Mesenchymal stem cell (in vitro differentiated cells and primary cell): ENCODE data around the gene MTCL1.

ENCODE experiments used
- DNase-seq: peaks from one replicate; pipeline ENCODE4 v3.0.0-alpha.2; 2013
- H2AFZ ChIP-seq: one replicate; pipeline ENCODE4 v1.6.1; 2013; ENCODE audit warnings: low read depth, mild to moderate bottlenecking, control low read depth, inconsistent platforms, low read length, moderate library complexity
- H2AK5ac ChIP-seq: 2 replicates; pipeline ENCODE4 v1.6.1; 2013; ENCODE audit warnings: low read length, moderate library complexity, mild to moderate bottlenecking, inconsistent platforms; ENCODE audit not compliant: severe bottlenecking
- H2BK120ac ChIP-seq: one replicate; pipeline ENCODE4 v1.6.1; 2013; ENCODE audit warnings: low read depth, mild to moderate bottlenecking, inconsistent platforms, low read length, moderate library complexity
- H2BK12ac ChIP-seq, 2 experiments: one replicate each; pipeline ENCODE4 v1.6.1; 2013; ENCODE audit warnings: inconsistent platforms in 2 of 2, low read length in 2 of 2, mild to moderate bottlenecking in 2 of 2, moderate library complexity in 2 of 2, control low read depth in 1 of 2
- H2BK15ac ChIP-seq: one replicate; pipeline ENCODE4 v1.6.1; 2013; ENCODE audit warnings: mild to moderate bottlenecking, low read depth, inconsistent platforms; ENCODE audit not compliant: poor library complexity, severe bottlenecking
- H2BK5ac ChIP-seq: 2 replicates; pipeline ENCODE4 v1.6.1; 2013; ENCODE audit warnings: low read depth, mild to moderate bottlenecking, low read length, control low read depth, inconsistent platforms; ENCODE audit not compliant: poor library complexity, severe bottlenecking
- H3K14ac ChIP-seq, 2 experiments: one replicate each; pipeline ENCODE4 v1.6.1; 2013; ENCODE audit warnings: inconsistent platforms in 2 of 2, low read length in 2 of 2, control low read depth in 1 of 2, mild to moderate bottlenecking in 1 of 2, moderate library complexity in 1 of 2
- H3K18ac ChIP-seq, 2 experiments: one replicate each; pipeline ENCODE4 v1.6.1; 2013; ENCODE audit warnings: inconsistent platforms in 2 of 2, low read length in 2 of 2, control low read depth in 1 of 2, low read depth in 1 of 2, mild to moderate bottlenecking in 1 of 2
- H3K23ac ChIP-seq, 2 experiments: one replicate each; pipeline ENCODE4 v1.6.1; 2013; ENCODE audit warnings: inconsistent platforms in 2 of 2, low read length in 2 of 2, mild to moderate bottlenecking in 2 of 2, moderate library complexity in 2 of 2, control low read depth in 1 of 2
- H3K27ac ChIP-seq: 2 replicates; pipeline ENCODE4 v1.5.1; 2013; ENCODE audit warnings: mild to moderate bottlenecking, moderate library complexity, low read length, control low read depth, inconsistent platforms; ENCODE audit not compliant: poor library complexity, severe bottlenecking
- H3K27me3 ChIP-seq, 2 experiments: 2 replicates each; pipeline versions ENCODE4 v1.6.1 to v1.7.0; 2013; ENCODE audit warnings: low read length in 2 of 2, mild to moderate bottlenecking in 2 of 2, moderate library complexity in 2 of 2, control low read depth in 1 of 2, inconsistent platforms in 1 of 2; ENCODE audit not compliant: control insufficient read depth in 1 of 2, insufficient read depth in 1 of 2
- H3K36me3 ChIP-seq, 2 experiments: 2 replicates each; pipeline versions ENCODE4 v1.6.1 to v1.7.0; 2013; ENCODE audit warnings: low read length in 2 of 2, control low read depth in 1 of 2, inconsistent platforms in 1 of 2, low read depth in 1 of 2, mild to moderate bottlenecking in 1 of 2; ENCODE audit not compliant: insufficient read depth in 2 of 2, control insufficient read depth in 1 of 2
- H3K4ac ChIP-seq, 2 experiments: one replicate each; pipeline ENCODE4 v1.6.1; 2013; ENCODE audit warnings: inconsistent platforms in 2 of 2, low read length in 2 of 2, mild to moderate bottlenecking in 2 of 2, moderate library complexity in 2 of 2, control low read depth in 1 of 2, low read depth in 1 of 2
- H3K4me1 ChIP-seq: 2 replicates; pipeline ENCODE4 v1.6.1; 2013; ENCODE audit warnings: low read depth, low read length, control low read depth; ENCODE audit not compliant: control insufficient read depth, insufficient read depth
- H3K4me2 ChIP-seq: 2 replicates; pipeline ENCODE4 v1.6.1; 2013; ENCODE audit warnings: low read length, mild to moderate bottlenecking, inconsistent platforms; ENCODE audit not compliant: poor library complexity, severe bottlenecking
- H3K4me3 ChIP-seq, 2 experiments: 2 replicates each; pipeline versions ENCODE4 v1.5.1 to v1.7.0; 2013; ENCODE audit warnings: low read length in 2 of 2, mild to moderate bottlenecking in 2 of 2, control low read depth in 1 of 2, low read depth in 1 of 2; ENCODE audit not compliant: insufficient read depth in 1 of 2
- H3K79me1 ChIP-seq: replicated peaks from 2 replicates; pipeline ENCODE4 v1.6.1; 2013; ENCODE audit warnings: mild to moderate bottlenecking, control low read depth, low read length, inconsistent platforms; ENCODE audit not compliant: poor library complexity, severe bottlenecking
- H3K9ac ChIP-seq: 2 replicates; pipeline ENCODE4 v1.7.0; 2013; ENCODE audit warnings: mild to moderate bottlenecking, low read length, moderate library complexity
- H3K9me3 ChIP-seq: 2 replicates; pipeline ENCODE4 v1.7.0; 2013; ENCODE audit warnings: mild to moderate bottlenecking, low read length; ENCODE audit not compliant: control insufficient read depth
- H4K8ac ChIP-seq: one replicate; pipeline ENCODE4 v1.6.1; 2013; ENCODE audit warnings: inconsistent platforms, mild to moderate bottlenecking, low read length, moderate library complexity
- H4K91ac ChIP-seq: one replicate; pipeline ENCODE4 v1.6.1; 2013; ENCODE audit warnings: mild to moderate bottlenecking, low read length, inconsistent platforms
- WGBS: methylation state at CpG from one replicate; pipeline ENCODE4 v1.1.7; 2013; ENCODE audit warnings: mixed read lengths; 5-methylcytosine and 5-hydroxymethylcytosine counted together

The MTCL1 gene

DNA sequence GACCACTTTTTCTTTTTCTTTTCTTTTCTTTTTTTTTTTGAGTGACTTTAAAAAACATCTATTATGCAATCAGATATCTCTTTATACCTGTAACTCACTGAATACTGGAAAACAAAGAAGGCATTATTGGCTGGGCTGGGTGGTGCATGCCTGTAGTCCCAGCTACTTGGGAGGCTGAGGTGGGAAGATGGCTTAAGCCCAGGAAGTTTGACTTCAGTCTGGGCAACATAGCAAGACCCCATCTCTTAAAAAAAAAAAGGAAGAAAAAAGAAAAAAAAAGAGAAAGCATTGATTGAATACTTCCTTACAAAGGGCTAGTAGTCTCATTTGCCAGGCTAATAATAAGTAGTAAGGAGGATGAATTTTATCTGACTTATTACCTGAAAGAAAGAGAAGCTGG lies 2.7 kb upstream of the MTCL1 start:
- no peak for DNase-seq
- Histone ChIP-seq H4K91ac (no peak overlapping the region), H2BK12ac (no peak overlapping the region), H2BK120ac (no peak overlapping the region), H3K9ac (peak overlapping the region; percentile 85), H3K14ac (no peak overlapping the region), H3K4ac (no peak overlapping the region), H3K4me1 (peaks cover 30% of the 10 kb centered on the region), H3K27ac (no peak overlapping the region), H4K8ac (no peak overlapping the region), H2AK5ac (no peak overlapping the region), H3K4me3 (peak overlapping the region in 1 of 2 experiments; percentile 32), H2BK5ac (no peak overlapping the region), H2AFZ (no peak overlapping the region), H3K23ac (no peak overlapping the region), H2BK15ac (no peak overlapping the region), H3K18ac (no peak overlapping the region), H3K4me2 (no peak overlapping the region), H3K79me1 (peaks cover 9% of the 10 kb centered on the region), H3K36me3 (peaks cover under 1 to 20% of the 10 kb centered on the region in 2 experiments), H3K9me3 (no peaks in the 10 kb centered on the region), H3K27me3 (no peaks in the 10 kb centered on the region)

DNA sequence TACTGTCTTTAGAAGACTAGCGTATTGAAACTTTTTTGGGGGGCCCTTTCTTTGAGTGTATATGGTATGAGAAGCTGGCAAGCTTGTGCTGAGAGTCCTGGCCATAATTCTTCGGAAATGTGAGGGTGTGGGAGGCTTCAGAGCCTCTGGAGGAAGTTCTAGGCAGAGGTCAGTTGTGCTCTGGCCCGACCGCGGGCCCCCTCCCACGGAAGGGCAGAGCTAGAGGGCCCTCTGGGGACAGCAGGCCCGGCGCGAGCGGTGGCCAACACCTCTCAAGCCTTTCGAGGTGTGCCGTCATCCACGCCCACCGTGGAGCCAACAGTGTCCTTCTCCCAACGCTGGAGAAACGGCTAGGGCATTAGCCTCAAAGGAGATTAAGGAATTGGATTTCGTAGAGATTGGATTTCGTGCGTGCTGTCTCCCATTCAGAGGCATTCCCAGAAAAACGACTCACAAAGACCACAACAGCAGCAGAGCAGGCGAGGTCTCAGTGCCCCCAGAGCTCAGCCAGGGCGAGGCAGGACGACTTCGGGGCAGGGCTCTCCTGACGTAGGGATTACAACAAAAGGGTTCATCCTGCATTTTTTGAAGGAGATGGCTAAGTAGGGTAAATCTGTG lies 2.2 kb upstream of the MTCL1 start:
- peaks cover 9% of the 10 kb centered on the region for H3K79me1 ChIP-seq
- peak overlapping the region in 1 of 2 experiments; percentile 91 for H2BK12ac ChIP-seq
- H2BK15ac ChIP-seq = no peak overlapping the region
- peak overlapping the region; percentile 85 for H3K9ac ChIP-seq
- H3K9me3 ChIP-seq = no peaks in the 10 kb centered on the region
- no peaks in the 10 kb centered on the region for H3K27me3 ChIP-seq
- H3K4ac ChIP-seq = peak overlapping the region in 1 of 2 experiments; percentile 84
- H3K27ac ChIP-seq = peak overlapping the region; percentile 97
- H3K4me2 ChIP-seq = no peak overlapping the region
- H3K4me3 ChIP-seq = peak overlapping the region in 1 of 2 experiments; percentile 32
- H2AK5ac ChIP-seq = peak overlapping the region; percentile 89
- 80% methylated on average over 25 of the region's 25 CpGs for WGBS
- H2BK5ac ChIP-seq = peak overlapping the region; percentile 75
- no peak overlapping the region for H2BK120ac ChIP-seq
- peaks cover 6 to 20% of the 10 kb centered on the region in 2 experiments for H3K36me3 ChIP-seq
- no peak overlapping the region for H4K8ac ChIP-seq
- no peak overlapping the region for H3K14ac ChIP-seq
- peaks cover 30% of the 10 kb centered on the region for H3K4me1 ChIP-seq
- peak overlapping the region; percentile 76 for H4K91ac ChIP-seq
- DNase-seq = no peak
- H3K23ac ChIP-seq = no peak overlapping the region
- no peak overlapping the region for H2AFZ ChIP-seq
- peak overlapping the region; percentile 4 to 59 for H3K18ac ChIP-seq

DNA sequence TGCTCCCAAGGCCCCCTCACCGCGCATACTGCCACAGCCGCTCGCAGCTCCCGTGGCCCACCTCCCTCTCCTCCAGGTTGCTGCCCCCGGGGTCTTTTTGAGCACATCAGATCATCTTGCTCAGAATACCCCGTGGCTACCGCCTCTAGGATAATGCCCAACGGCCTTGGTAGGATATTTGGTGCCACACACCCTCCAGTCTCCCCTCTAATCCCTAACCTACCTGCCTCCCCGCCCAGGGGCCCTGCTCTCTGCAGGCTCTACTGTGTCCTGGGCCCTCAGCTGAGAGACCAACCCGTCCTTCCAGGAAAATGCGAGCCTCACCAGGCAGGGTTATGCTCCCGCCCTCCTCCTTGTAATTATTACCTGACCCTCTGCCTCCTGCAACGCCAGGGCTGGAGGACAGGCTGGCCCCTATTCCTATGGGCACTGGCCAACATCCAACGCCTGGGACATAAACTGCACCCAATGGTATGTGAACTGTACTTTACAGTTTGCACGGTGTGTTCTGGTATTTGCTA lies 1.5 kb upstream of the MTCL1 start:
- peak overlapping the region; percentile 70 to 82 for H2BK12ac ChIP-seq
- H3K4me3 ChIP-seq = peak overlapping the region in 1 of 2 experiments; percentile 82
- no peak overlapping the region for H2AFZ ChIP-seq
- peaks cover 28% of the 10 kb centered on the region for H3K4me1 ChIP-seq
- no peaks in the 10 kb centered on the region for H3K27me3 ChIP-seq
- H2BK15ac ChIP-seq = no peak overlapping the region
- H3K79me1 ChIP-seq = peaks cover 9% of the 10 kb centered on the region
- H3K9ac ChIP-seq = peak overlapping the region; percentile 85
- H2AK5ac ChIP-seq = peak overlapping the region; percentile 89
- H3K23ac ChIP-seq = no peak overlapping the region
- peak overlapping the region; percentile 75 for H2BK5ac ChIP-seq
- H3K4ac ChIP-seq = peak overlapping the region; percentile 29 to 64
- no peak overlapping the region for H3K18ac ChIP-seq
- peak overlapping the region; percentile 81 for H3K4me2 ChIP-seq
- no peak overlapping the region for H2BK120ac ChIP-seq
- peak overlapping the region; percentile 0 for H4K8ac ChIP-seq
- H3K9me3 ChIP-seq = no peaks in the 10 kb centered on the region
- peaks cover 12 to 26% of the 10 kb centered on the region in 2 experiments for H3K36me3 ChIP-seq
- H4K91ac ChIP-seq = peak overlapping the region; percentile 25
- peak overlapping the region; percentile 97 for H3K27ac ChIP-seq
- H3K14ac ChIP-seq = no peak overlapping the region
- 84% methylated on average over 16 of the region's 16 CpGs for WGBS
- DNase-seq = no peak

DNA sequence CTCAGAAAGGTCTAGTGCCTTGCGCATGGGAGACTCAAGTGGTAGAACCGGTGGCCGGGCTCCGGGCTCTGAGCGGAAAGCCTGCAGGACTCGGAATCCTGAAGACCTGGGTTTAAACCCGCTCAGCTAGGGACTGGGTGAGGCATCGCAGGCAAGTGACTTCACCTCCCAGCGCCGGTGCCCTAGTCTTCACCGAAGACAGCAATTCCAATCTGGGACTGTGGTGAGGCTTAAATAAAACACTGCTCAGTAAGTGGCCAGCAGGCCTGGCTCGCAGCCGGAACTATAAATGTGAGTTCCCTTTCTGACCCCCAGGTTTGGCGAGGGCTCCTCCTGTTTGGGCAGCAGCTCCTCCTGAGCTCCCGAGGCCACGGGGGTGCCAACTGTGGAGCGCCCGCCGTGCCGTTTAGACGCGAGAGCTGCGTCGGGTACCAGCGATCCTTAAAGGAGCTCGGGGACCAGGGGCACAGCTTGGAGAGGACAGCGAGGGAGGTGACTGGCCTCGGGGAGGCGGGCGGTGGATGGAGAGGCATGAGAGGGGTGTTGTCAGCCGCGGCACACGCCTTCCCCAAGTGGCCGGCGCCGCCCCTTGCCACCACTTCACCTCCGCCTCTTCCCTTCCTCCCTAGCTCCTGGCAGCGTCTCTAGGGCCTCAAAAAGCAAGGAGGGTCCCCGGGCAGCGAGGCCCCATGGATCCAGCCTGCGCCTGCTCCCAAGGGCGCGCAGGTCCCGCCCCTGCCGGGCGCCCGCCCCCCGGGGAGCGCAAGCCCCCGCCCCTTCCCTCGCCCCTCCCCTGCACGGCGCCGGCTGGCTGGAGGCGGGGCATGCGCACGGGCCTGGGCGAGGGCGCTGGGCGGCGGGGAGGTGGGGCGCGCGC lies 757 bp upstream of the MTCL1 start:
- peak overlapping the region; percentile 84 to 94 for H3K18ac ChIP-seq
- no peaks in the 10 kb centered on the region for H3K27me3 ChIP-seq
- H3K4me3 ChIP-seq = peak overlapping the region; percentile 82 to 91
- peak; percentile 87 for DNase-seq
- WGBS = 23% methylated on average over 24 of the region's 64 CpGs
- H2BK12ac ChIP-seq = peak overlapping the region; percentile 23 to 42
- H2AK5ac ChIP-seq = peak overlapping the region; percentile 46
- H2BK5ac ChIP-seq = peak overlapping the region; percentile 94
- no peak overlapping the region for H3K23ac ChIP-seq
- peak overlapping the region; percentile 81 for H3K4me2 ChIP-seq
- H2AFZ ChIP-seq = peak overlapping the region; percentile 54
- H3K9me3 ChIP-seq = no peaks in the 10 kb centered on the region
- H3K9ac ChIP-seq = peak overlapping the region; percentile 85
- H3K27ac ChIP-seq = peak overlapping the region; percentile 97
- H3K4me1 ChIP-seq = peaks cover 28% of the 10 kb centered on the region
- H4K91ac ChIP-seq = peak overlapping the region; percentile 78
- peak overlapping the region; percentile 66 for H2BK120ac ChIP-seq
- peaks cover 8% of the 10 kb centered on the region for H3K79me1 ChIP-seq
- peaks cover 18 to 27% of the 10 kb centered on the region in 2 experiments for H3K36me3 ChIP-seq
- H3K14ac ChIP-seq = no peak overlapping the region
- H2BK15ac ChIP-seq = peak overlapping the region; percentile 75
- peak overlapping the region; percentile 66 for H4K8ac ChIP-seq
- H3K4ac ChIP-seq = peak overlapping the region; percentile 29 to 63
